H1 (cell line): ENCODE measurements around the gene CHRNA1. TPM values are rescaled to one million over a fixed set of nuclear protein-coding genes. Genes with fewer than 3 reads are reported as not detected.
A peak's percentile ranks its signal among the peaks of the same experiment; 100 is the strongest.

Experiments
- CTCF ChIA-PET: fragments of 300-600 bp; sonication (Branson Sonifier 250); formaldehyde crosslinking; loops from one replicate; lab custom pipeline; 2021; ENCODE audit not compliant: partially characterized antibody; lab: Charles Lee
- POLR2A ChIA-PET: fragments of 300-600 bp; sonication (Branson Sonifier 250); formaldehyde crosslinking; loops from one replicate; lab custom pipeline; 2021; ENCODE audit warnings: inconsistent platforms; ENCODE audit not compliant: partially characterized antibody; lab: Charles Lee
- DNase-seq, 2 experiments: peaks; one replicate each; pipeline versions ENCODE4 v3.0.0 to v3.0.0-alpha.2; 2010 to 2022; ENCODE audit warnings: low spot score in 2 of 2, low read depth in 1 of 2, mixed read lengths in 1 of 2
- FAIRE-seq: peaks from 2 replicates; lab custom pipeline; 2011; peaks lifted over from hg19 to GRCh38; lab: Jason Lieb, UNC
- H2AFZ ChIP-seq: 2 replicates; pipeline ENCODE4 v1.8.1; 2012; ENCODE audit warnings: low read length, inconsistent platforms
- H2AK5ac ChIP-seq: 2 replicates; pipeline ENCODE4 v1.6.1; 2013; ENCODE audit warnings: low read depth, low read length
- H2BK120ac ChIP-seq: replicated peaks from 2 replicates; pipeline ENCODE3; 2013; ENCODE audit warnings: low read depth, low read length, inconsistent platforms
- H2BK12ac ChIP-seq: 2 replicates; pipeline ENCODE4 v1.6.1; 2013; ENCODE audit warnings: low read depth, low read length
- H2BK15ac ChIP-seq: 2 replicates; pipeline ENCODE4 v1.6.1; 2013; ENCODE audit warnings: low read length
- H2BK20ac ChIP-seq: 2 replicates; pipeline ENCODE4 v1.6.1; 2013; ENCODE audit warnings: low read length
- H2BK5ac ChIP-seq: 2 replicates; pipeline ENCODE4 v1.6.1; 2013; ENCODE audit warnings: low read depth, low read length
- H3K14ac ChIP-seq: 2 replicates; pipeline ENCODE4 v1.6.1; 2013; ENCODE audit warnings: inconsistent platforms; ENCODE audit not compliant: insufficient read length
- H3K18ac ChIP-seq: 2 replicates; pipeline ENCODE4 v1.6.1; 2013; ENCODE audit warnings: low read length; ENCODE audit errors: extremely low read depth
- H3K23ac ChIP-seq: 2 replicates; pipeline ENCODE4 v1.6.1; 2013; ENCODE audit warnings: inconsistent platforms; ENCODE audit not compliant: insufficient read length
- H3K23me2 ChIP-seq: 2 replicates; pipeline ENCODE4 v1.6.1; 2013; ENCODE audit warnings: low read depth, low read length
- H3K27ac ChIP-seq: 2 replicates; pipeline ENCODE4 v1.6.1; 2011; ENCODE audit warnings: low read depth, low read length, inconsistent platforms
- H3K27me3 ChIP-seq, 4 experiments: replicated peaks in 1 of 4; 1 replicate in 1 of 4; 2 replicates in 3 of 4; pipeline versions ENCODE4 v1.6.1 to v1.8.1; 2011 to 2013; ENCODE audit warnings: low read length in 3 of 4, mild to moderate bottlenecking in 3 of 4, inconsistent platforms in 2 of 4, mixed read lengths in 2 of 4, moderate library complexity in 1 of 4; ENCODE audit not compliant: control insufficient read depth in 3 of 4, insufficient read depth in 3 of 4; ENCODE audit errors: extremely low read depth in 1 of 4
- H3K36me3 ChIP-seq, 4 experiments: 2 replicates each; pipeline versions ENCODE4 v1.6.1 to v1.8.1; 2011 to 2013; ENCODE audit warnings: mild to moderate bottlenecking in 4 of 4, low read length in 3 of 4, moderate library complexity in 2 of 4, control low read depth in 1 of 4, inconsistent platforms in 1 of 4; ENCODE audit not compliant: insufficient read depth in 4 of 4, control insufficient read depth in 2 of 4
- H3K4ac ChIP-seq: replicated peaks from 2 replicates; pipeline ENCODE3; 2013; ENCODE audit warnings: low read length, low read depth, mixed read lengths, inconsistent platforms; ENCODE audit not compliant: insufficient read length
- H3K4me1 ChIP-seq, 4 experiments: replicated peaks in 1 of 4; 1 replicate in 1 of 4; 2 replicates in 3 of 4; pipeline versions ENCODE4 v1.6.1 to v1.8.1; 2011 to 2013; ENCODE audit warnings: low read length in 3 of 4, inconsistent platforms in 2 of 4, mixed read lengths in 1 of 4; ENCODE audit not compliant: insufficient read depth in 4 of 4, control insufficient read depth in 3 of 4
- H3K4me2 ChIP-seq, 2 experiments: 2 replicates each; pipeline versions ENCODE4 v1.6.1 to v1.8.1; 2011 to 2013; ENCODE audit warnings: low read depth in 2 of 2, low read length in 2 of 2, control low read depth in 1 of 2, inconsistent platforms in 1 of 2, mild to moderate bottlenecking in 1 of 2; ENCODE audit not compliant: insufficient read depth in 1 of 2
- H3K4me3 ChIP-seq, 4 experiments: fragments of 200-600, 300-600 bp in 1 of 4; sonication (generic), shearing (Covaris generic), sonication (Bioruptor Twin) in 1 of 4; 2 replicates each; pipeline versions ENCODE4 v1.5.1 to v1.8.1; 2011 to 2016; ENCODE audit warnings: low read length in 4 of 4, low read depth in 3 of 4, control low read depth in 2 of 4, inconsistent platforms in 2 of 4, mild to moderate bottlenecking in 2 of 4, mixed read lengths in 1 of 4, moderate library complexity in 1 of 4; ENCODE audit not compliant: insufficient read depth in 2 of 4; ENCODE audit errors: extremely low read depth in 1 of 4
- H3K56ac ChIP-seq: replicated peaks from 2 replicates; pipeline ENCODE3; 2013; ENCODE audit warnings: low read depth, mild to moderate bottlenecking, mixed read lengths, low read length, inconsistent platforms; ENCODE audit not compliant: insufficient read length
- H3K79me1 ChIP-seq: 2 replicates; pipeline ENCODE4 v1.6.1; 2013; ENCODE audit warnings: low read depth, low read length, control low read depth
- H3K79me2 ChIP-seq, 2 experiments: 2 replicates each; pipeline versions ENCODE4 v1.6.1 to v1.8.1; 2012 to 2013; ENCODE audit warnings: low read length in 2 of 2, mild to moderate bottlenecking in 2 of 2, inconsistent platforms in 1 of 2; ENCODE audit not compliant: insufficient read depth in 2 of 2, control insufficient read depth in 1 of 2
- H3K9ac ChIP-seq, 4 experiments: replicated peaks in 1 of 4; 1 replicate in 1 of 4; 2 replicates in 3 of 4; pipeline versions ENCODE4 v1.6.1 to v1.8.1; 2011 to 2013; ENCODE audit warnings: low read depth in 3 of 4, low read length in 3 of 4, control low read depth in 2 of 4, mild to moderate bottlenecking in 2 of 4, moderate library complexity in 2 of 4, inconsistent platforms in 1 of 4; ENCODE audit errors: extremely low read depth in 1 of 4
- H3K9me3 ChIP-seq, 2 experiments: 2 replicates each; pipeline versions ENCODE4 v1.6.1 to v1.8.1; 2012 to 2013; ENCODE audit warnings: mild to moderate bottlenecking in 2 of 2, moderate library complexity in 2 of 2, control low read depth in 1 of 2, inconsistent platforms in 1 of 2, low read depth in 1 of 2, low read length in 1 of 2, mixed read lengths in 1 of 2; ENCODE audit not compliant: insufficient read depth in 2 of 2
- H4K20me1 ChIP-seq, 2 experiments: replicated peaks in 1 of 2; 2 replicates each; pipeline versions ENCODE3 to v1.8.1; 2011 to 2013; ENCODE audit warnings: inconsistent platforms in 2 of 2, low read length in 2 of 2, mild to moderate bottlenecking in 1 of 2; ENCODE audit not compliant: insufficient read depth in 2 of 2, control insufficient read depth in 1 of 2
- H4K5ac ChIP-seq: 2 replicates; pipeline ENCODE4 v1.6.1; 2013; ENCODE audit warnings: low read length, low read depth, mixed read lengths, inconsistent platforms; ENCODE audit not compliant: insufficient read length
- H4K8ac ChIP-seq: 2 replicates; pipeline ENCODE4 v1.8.0; 2013; ENCODE audit warnings: mild to moderate bottlenecking, moderate library complexity, low read length, inconsistent platforms; ENCODE audit not compliant: insufficient read depth; ENCODE audit errors: extremely low read depth
- H4K91ac ChIP-seq: replicated peaks from 2 replicates; pipeline ENCODE3; 2013; ENCODE audit warnings: low read length, mixed read lengths, inconsistent platforms; ENCODE audit not compliant: insufficient read length
- USF2 ChIP-seq: IDR thresholded peaks from 2 replicates; pipeline ENCODE4 v1.6.1; 2011; ENCODE audit warnings: low read length, improper control_type of control experiment
- WGBS, 2 experiments: shearing (Covaris generic) in 1 of 2; methylation state at CpG; one replicate each; pipeline versions ENCODE4 v1.1.6 to v1.1.7; 2013 to 2015; ENCODE audit warnings: low lambda C conversion rate in 2 of 2, mixed read lengths in 2 of 2, inconsistent platforms in 1 of 2, low coverage in 1 of 2, missing lambda C conversion rate in 1 of 2; ENCODE audit not compliant: insufficient replicate concordance in 2 of 2, insufficient coverage in 1 of 2, insufficient read length in 1 of 2; ENCODE audit errors: extremely low coverage in 1 of 2, missing lambda C conversion rate in 1 of 2; 5-methylcytosine and 5-hydroxymethylcytosine counted together
- polyA plus RNA-seq, 7 experiments: library from polyadenylated mRNA; depleted of rRNA in 3 of 7; stranded (reverse) in 5 of 7; unstranded in 2 of 7; fragments of >200 nt in 5 of 7; fragments of 200-250 nt in 2 of 7; gene quantifications; 1 replicate in 5 of 7; 2 replicates in 1 of 7; 4 replicates in 1 of 7; pipeline versions ENCODE4 v1.2.1 to v1.2.3, GENCODE V29; 2011 to 2013; ENCODE audit warnings: missing spikeins in 2 of 7, mixed read lengths in 2 of 7
- total RNA-seq: library from RNA; stranded (reverse); fragmentation: NEBNext Ultra II Directional; extraction: Animal tissue kit (Norgen Biotek cat#: 25700); gene quantifications from 2 replicates; pipeline ENCODE4 v1.2.1, GENCODE V29; 2021

Gene CHRNA1
- total and polyA plus RNA-seq, 2 of the 8 experiments (the other 6 are each of a cell fraction or from before 2014, with no cell fraction given): 0.11 to 0.15 TPM

- Histone ChIP-seq H3K79me2 (no peaks in the 10 kb centered on the region), H3K4me1 (peaks cover 12 to 49% (median 25%) of the 10 kb centered on the region in 4 experiments), H4K5ac (no peak overlapping the region), H3K9ac (no peak overlapping the region), H2BK5ac (no peak overlapping the region), H3K27ac (no peak overlapping the region), H3K23ac (no peak overlapping the region), H2AK5ac (no peak overlapping the region), H2AFZ (no peak overlapping the region), H3K27me3 (no peaks in the 10 kb centered on the region), H3K4me3 (no peak overlapping the region), H3K9me3 (no peaks in the 10 kb centered on the region), H3K4me2 (no peak overlapping the region), H4K8ac (no peak overlapping the region; the same call in 1 of the 2 replicates), H3K14ac (no peak overlapping the region), H2BK20ac (peak overlapping the region; percentile 68; the same call in 1 of the 2 replicates), H4K20me1 (no peaks in the 10 kb centered on the region), H3K4ac (no peak overlapping the region), H2BK12ac (peak overlapping the region; percentile 73; the same call in 1 of the 2 replicates), H2BK15ac (no peak overlapping the region; the same call in 1 of the 2 replicates), H3K36me3 (no peaks in the 10 kb centered on the region), H3K23me2 (no peaks in the 10 kb centered on the region), H4K91ac (peak overlapping the region; percentile 72), H3K56ac (peak overlapping the region; percentile 51), H3K79me1 (no peaks in the 10 kb centered on the region), H3K18ac (peak overlapping the region; percentile 73; the same call in 1 of the 2 replicates), H2BK120ac (no peak overlapping the region)
- CTCF ChIA-PET: interaction anchor here (0.9 to 7.1 kb wide), 8 partner anchors 11 to 412 kb away, joined by 3 to 82 read pairs (median 3); no protein-coding TSS in a partner anchor
- WGBS, 2 experiments: 82% methylated on average over 7 of the region's 7 CpGs; no CpG with 5 or more reads in 1 of the 2 experiments
- POLR2A ChIA-PET: interaction anchor here (0.9 to 2.4 kb wide), 6 partner anchors 10 to 214 kb away, joined by 3 to 10 read pairs (median 4); partner anchors contain the start of gene CHN1
- no peak for DNase-seq
- no peak for FAIRE-seq
- TF ChIP-seq USF2: no peak
These were observed 27.5 kb upstream of the CHRNA1 start for GRCh38 chr2:174791746-174792280.
